ENCODE data around the gene SSR4. TPM values are rescaled to one million over a fixed set of nuclear protein-coding genes. Genes with fewer than 3 reads are reported as not detected.

SSR4 gene
- polyA plus RNA-seq, 1 donor (not counting 4 experiments of a cell fraction or from before 2014, with no cell fraction given) = 187 TPM

DNA sequence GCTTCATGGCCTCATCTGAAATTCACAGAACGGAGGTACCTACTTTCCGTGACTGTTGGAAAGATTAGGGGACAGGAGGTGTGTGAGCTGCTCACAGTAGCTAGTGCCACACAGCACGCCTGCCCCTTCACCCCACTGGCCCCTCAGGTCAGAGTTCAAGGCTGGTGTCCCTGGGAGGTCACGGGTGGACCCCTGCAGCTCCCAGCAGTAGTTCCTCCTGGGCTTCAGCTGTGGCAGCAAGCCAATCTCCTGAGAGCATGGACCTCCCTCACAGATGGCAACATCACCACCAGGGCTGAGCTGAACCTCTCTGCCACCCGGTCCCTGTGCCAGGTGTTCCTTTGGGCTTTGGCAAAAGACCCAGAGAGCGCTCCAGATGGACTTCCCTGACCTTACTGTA is 2.1 kb upstream of the SSR4 start:
- H3K4me2 ChIP-seq (ENCODE audit: control insufficient read depth, extremely low read depth, insufficient read depth, low read depth, low read length) = no peak overlapping the region
- no peaks in the 10 kb centered on the region for H3K27me3 ChIP-seq (ENCODE audit: control insufficient read depth, extremely low read depth, insufficient read depth, low read length)
- no peak overlapping the region for H2AFZ ChIP-seq (ENCODE audit: control insufficient read depth, low read length)
- peaks cover 47% of the 10 kb centered on the region for H3K79me2 ChIP-seq (ENCODE audit: control insufficient read depth, insufficient read depth, low read length)
- H3K27ac ChIP-seq (ENCODE audit: control insufficient read depth, insufficient read depth, low read length) = no peak overlapping the region
- H3K9me1 ChIP-seq (ENCODE audit: control insufficient read depth, extremely low read depth, insufficient read depth, low read length) = no peaks in the 10 kb centered on the region
- H3K36me3 ChIP-seq (ENCODE audit: control insufficient read depth in 2 of 2, extremely low read depth in 1 of 2, insufficient read depth in 2 of 2, low read length in 2 of 2) = peaks cover 9 to 10% of the 10 kb centered on the region in 2 experiments
- DNase-seq (ENCODE audit: low read depth, low spot score) (no peak), FAIRE-seq (no peak)
- H3K4me3 ChIP-seq (ENCODE audit: control insufficient read depth in 2 of 3, extremely low read depth in 1 of 3, insufficient read depth in 2 of 3, low read depth in 1 of 3, low read length in 3 of 3) = no peak overlapping the region
- dilution Hi-C loops (cut with MboI; ENCODE audit: extremely low pct_ligation_motif_present, low sequenced_read_pairs) = no loop called here
- H3K4me1 ChIP-seq (ENCODE audit: control insufficient read depth, extremely low read depth, insufficient read depth, low read length) = peaks cover 14% of the 10 kb centered on the region
- TF ChIP-seq, protein P1, sequence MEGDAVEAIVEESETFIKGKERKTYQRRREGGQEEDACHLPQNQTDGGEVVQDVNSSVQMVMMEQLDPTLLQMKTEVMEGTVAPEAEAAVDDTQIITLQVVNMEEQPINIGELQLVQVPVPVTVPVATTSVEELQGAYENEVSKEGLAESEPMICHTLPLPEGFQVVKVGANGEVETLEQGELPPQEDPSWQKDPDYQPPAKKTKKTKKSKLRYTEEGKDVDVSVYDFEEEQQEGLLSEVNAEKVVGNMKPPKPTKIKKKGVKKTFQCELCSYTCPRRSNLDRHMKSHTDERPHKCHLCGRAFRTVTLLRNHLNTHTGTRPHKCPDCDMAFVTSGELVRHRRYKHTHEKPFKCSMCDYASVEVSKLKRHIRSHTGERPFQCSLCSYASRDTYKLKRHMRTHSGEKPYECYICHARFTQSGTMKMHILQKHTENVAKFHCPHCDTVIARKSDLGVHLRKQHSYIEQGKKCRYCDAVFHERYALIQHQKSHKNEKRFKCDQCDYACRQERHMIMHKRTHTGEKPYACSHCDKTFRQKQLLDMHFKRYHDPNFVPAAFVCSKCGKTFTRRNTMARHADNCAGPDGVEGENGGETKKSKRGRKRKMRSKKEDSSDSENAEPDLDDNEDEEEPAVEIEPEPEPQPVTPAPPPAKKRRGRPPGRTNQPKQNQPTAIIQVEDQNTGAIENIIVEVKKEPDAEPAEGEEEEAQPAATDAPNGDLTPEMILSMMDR (optimal IDR thresholded peaks at IDR 0.05 in 1 of 3, IDR thresholded peaks at IDR 0.05 in 1 of 3, conservative IDR thresholded peaks at IDR 0.05 in 1 of 3; ENCODE audit: extremely low read depth in 1 of 3, insufficient read depth in 2 of 3, low read length in 3 of 3) = no peak
- no peak for TF ChIP-seq EZH2 (IDR thresholded peaks at IDR 0.05; ENCODE audit: low read length)
- no peaks in the 10 kb centered on the region for H3K9me3 ChIP-seq (ENCODE audit: control insufficient read depth, low read depth, low read length)
- no peaks in the 10 kb centered on the region for H4K20me1 ChIP-seq (ENCODE audit: control insufficient read depth, extremely low read depth, insufficient read depth, low read length)
- H3K9ac ChIP-seq (ENCODE audit: control insufficient read depth, extremely low read depth, insufficient read depth, low read length) = no peak overlapping the region

- H3K79me2 ChIP-seq (ENCODE audit: control insufficient read depth, insufficient read depth, low read length) = peaks cover 47% of the 10 kb centered on the region
- peak overlapping the region; percentile 82 for H3K4me2 ChIP-seq (ENCODE audit: control insufficient read depth, extremely low read depth, insufficient read depth, low read depth, low read length)
- H2AFZ ChIP-seq (ENCODE audit: control insufficient read depth, low read length) = no peak overlapping the region
- dilution Hi-C loops (cut with MboI; ENCODE audit: extremely low pct_ligation_motif_present, low sequenced_read_pairs) = no loop called here
- peak overlapping the region; percentile 90 for H3K27ac ChIP-seq (ENCODE audit: control insufficient read depth, insufficient read depth, low read length)
- DNase-seq (ENCODE audit: low read depth, low spot score) (no peak), FAIRE-seq (no peak)
- no peaks in the 10 kb centered on the region for H3K9me1 ChIP-seq (ENCODE audit: control insufficient read depth, extremely low read depth, insufficient read depth, low read length)
- peaks cover 9 to 12% of the 10 kb centered on the region in 2 experiments for H3K36me3 ChIP-seq (ENCODE audit: control insufficient read depth in 2 of 2, extremely low read depth in 1 of 2, insufficient read depth in 2 of 2, low read length in 2 of 2)
- TF ChIP-seq, protein P1 (optimal IDR thresholded peaks at IDR 0.05 in 1 of 3, IDR thresholded peaks at IDR 0.05 in 1 of 3, conservative IDR thresholded peaks at IDR 0.05 in 1 of 3; ENCODE audit: extremely low read depth in 1 of 3, insufficient read depth in 2 of 3, low read length in 3 of 3) = no peak
- TF ChIP-seq EZH2 (IDR thresholded peaks at IDR 0.05; ENCODE audit: low read length) = no peak
- peaks cover 14% of the 10 kb centered on the region for H3K4me1 ChIP-seq (ENCODE audit: control insufficient read depth, extremely low read depth, insufficient read depth, low read length)
- peak overlapping the region; percentile 90 for H3K9ac ChIP-seq (ENCODE audit: control insufficient read depth, extremely low read depth, insufficient read depth, low read length)
- H3K4me3 ChIP-seq (ENCODE audit: control insufficient read depth in 2 of 3, extremely low read depth in 1 of 3, insufficient read depth in 2 of 3, low read depth in 1 of 3, low read length in 3 of 3) = peak overlapping the region; percentile 61 to 85 (median 70)
- H3K27me3 ChIP-seq (ENCODE audit: control insufficient read depth, extremely low read depth, insufficient read depth, low read length) = no peaks in the 10 kb centered on the region
- H4K20me1 ChIP-seq (ENCODE audit: control insufficient read depth, extremely low read depth, insufficient read depth, low read length) = no peaks in the 10 kb centered on the region
- H3K9me3 ChIP-seq (ENCODE audit: control insufficient read depth, low read depth, low read length) = no peaks in the 10 kb centered on the region
Observed at GRCh38 chrX:153793291-153793690, 1.2 kb upstream of the SSR4 start.
